HUDEP-2 (cell line): ENCODE measurements around the gene GRM4.

ENCODE experiments used
- DNase-seq, 76 experiments: peaks; one replicate each; lab custom pipeline; 2025; ENCODE audit not compliant: unreplicated experiment in 76 of 76; lab: John Stamatoyannopoulos, UW

GRM4 gene

GRCh38 chr6:34066772-34067770, 78.8 kb downstream of the GRM4 start:
- DNase-seq: no peak

GRCh38 chr6:34066218-34066571, 79.7 kb downstream of the GRM4 start:
- DNase-seq: no peak

- DNase-seq: no peak
These were observed 80.2 kb downstream of the GRM4 start for GRCh38 chr6:34065466-34066217.

GRCh38 chr6:34064675-34065074, 81.2 kb downstream of the GRM4 start:
- no peak for DNase-seq

- no peak for DNase-seq
These were observed 82.2 kb downstream of the GRM4 start for GRCh38 chr6:34063651-34064050.

GRCh38 chr6:34062815-34063214, 83.1 kb downstream of the GRM4 start:
- no peak for DNase-seq

- no peak for DNase-seq
These were observed 83.7 kb downstream of the GRM4 start for GRCh38 chr6:34062156-34062555.

- no peak for DNase-seq
These were observed 84.5 kb downstream of the GRM4 start for GRCh38 chr6:34061348-34061747.

- DNase-seq: no peak
These were observed 86.0 kb downstream of the GRM4 start for GRCh38 chr6:34059914-34060313.

- no peak for DNase-seq
These were observed 86.7 kb downstream of the GRM4 start for GRCh38 chr6:34059136-34059731.

GRCh38 chr6:34057790-34058189, 88.1 kb downstream of the GRM4 start:
- DNase-seq: no peak

GRCh38 chr6:34057191-34057590, 88.7 kb downstream of the GRM4 start:
- no peak for DNase-seq

- peak in 16 of 76 experiments; percentile 7 to 38 (median 23) for DNase-seq
These were observed 89.4 kb downstream of the GRM4 start for GRCh38 chr6:34056305-34057108.

- peak in 57 of 76 experiments; percentile 7 to 73 (median 45) for DNase-seq
These were observed 90.5 kb downstream of the GRM4 start for GRCh38 chr6:34055223-34055933.

- no peak for DNase-seq
These were observed 92.2 kb downstream of the GRM4 start for GRCh38 chr6:34053721-34054120.

GRCh38 chr6:34052918-34053608, 92.8 kb downstream of the GRM4 start:
- peak in 4 of 76 experiments; percentile 24 to 67 (median 29) for DNase-seq

- no peak for DNase-seq
These were observed 93.6 kb downstream of the GRM4 start for GRCh38 chr6:34052071-34052825.

- DNase-seq: no peak
These were observed 94.5 kb downstream of the GRM4 start for GRCh38 chr6:34051331-34051919.
